Measurements from ENCODE around the gene GPRIN2. TPM values are rescaled to one million over a fixed set of nuclear protein-coding genes. Genes with fewer than 3 reads are reported as not detected.
"Not testable (repeated sequence)": the region's sequence is repeated elsewhere in the genome, so short reads cannot be mapped to it uniquely, and the experiment has no call there.

Gene GPRIN2
- total RNA-seq, 4 donors from 2014 or later, result 0.46 to 0.50 TPM; not detected in 2

DNA sequence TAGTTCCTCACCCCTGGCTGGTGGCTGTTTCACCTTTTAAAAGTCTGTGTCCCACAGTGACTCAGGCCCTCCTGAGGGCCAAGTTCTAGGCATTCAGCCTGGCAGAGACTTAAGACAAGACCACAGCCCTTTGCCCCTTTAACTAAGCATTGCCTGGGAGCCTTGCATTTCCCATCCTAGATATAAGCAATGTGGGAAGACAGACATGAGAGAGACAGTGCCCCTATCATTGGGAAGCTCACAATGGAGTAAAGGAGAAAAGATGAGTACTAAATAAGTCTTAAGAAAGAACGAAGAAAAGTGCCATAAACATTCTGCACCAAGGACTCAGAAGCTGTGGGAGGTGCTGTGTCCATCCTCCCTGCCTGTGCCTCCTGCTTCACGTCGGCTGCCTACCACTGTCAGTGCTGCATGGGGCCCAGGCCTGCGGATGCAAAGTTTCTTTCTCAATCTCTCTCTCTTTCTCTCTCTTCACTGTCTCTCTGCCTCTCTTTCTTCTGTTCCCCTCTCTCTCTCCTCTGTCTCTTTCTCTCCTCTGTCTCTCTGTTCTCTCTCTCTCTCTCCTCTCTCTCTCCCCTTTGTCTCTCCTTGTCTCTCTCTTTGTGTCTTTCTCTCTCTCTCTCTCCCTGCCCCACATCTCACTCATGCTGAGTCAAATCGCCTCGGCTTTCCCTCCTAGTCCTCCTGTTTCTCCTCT lies 21.5 kb downstream of the GPRIN2 start:
- ATAC-seq (ENCODE audit: low FRiP score), result no peak
- TF ChIP-seq, protein P1, sequence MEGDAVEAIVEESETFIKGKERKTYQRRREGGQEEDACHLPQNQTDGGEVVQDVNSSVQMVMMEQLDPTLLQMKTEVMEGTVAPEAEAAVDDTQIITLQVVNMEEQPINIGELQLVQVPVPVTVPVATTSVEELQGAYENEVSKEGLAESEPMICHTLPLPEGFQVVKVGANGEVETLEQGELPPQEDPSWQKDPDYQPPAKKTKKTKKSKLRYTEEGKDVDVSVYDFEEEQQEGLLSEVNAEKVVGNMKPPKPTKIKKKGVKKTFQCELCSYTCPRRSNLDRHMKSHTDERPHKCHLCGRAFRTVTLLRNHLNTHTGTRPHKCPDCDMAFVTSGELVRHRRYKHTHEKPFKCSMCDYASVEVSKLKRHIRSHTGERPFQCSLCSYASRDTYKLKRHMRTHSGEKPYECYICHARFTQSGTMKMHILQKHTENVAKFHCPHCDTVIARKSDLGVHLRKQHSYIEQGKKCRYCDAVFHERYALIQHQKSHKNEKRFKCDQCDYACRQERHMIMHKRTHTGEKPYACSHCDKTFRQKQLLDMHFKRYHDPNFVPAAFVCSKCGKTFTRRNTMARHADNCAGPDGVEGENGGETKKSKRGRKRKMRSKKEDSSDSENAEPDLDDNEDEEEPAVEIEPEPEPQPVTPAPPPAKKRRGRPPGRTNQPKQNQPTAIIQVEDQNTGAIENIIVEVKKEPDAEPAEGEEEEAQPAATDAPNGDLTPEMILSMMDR (IDR thresholded peaks at IDR 0.05), result no peak
- DNase-seq (ENCODE audit: low spot score), result no peak

DNA sequence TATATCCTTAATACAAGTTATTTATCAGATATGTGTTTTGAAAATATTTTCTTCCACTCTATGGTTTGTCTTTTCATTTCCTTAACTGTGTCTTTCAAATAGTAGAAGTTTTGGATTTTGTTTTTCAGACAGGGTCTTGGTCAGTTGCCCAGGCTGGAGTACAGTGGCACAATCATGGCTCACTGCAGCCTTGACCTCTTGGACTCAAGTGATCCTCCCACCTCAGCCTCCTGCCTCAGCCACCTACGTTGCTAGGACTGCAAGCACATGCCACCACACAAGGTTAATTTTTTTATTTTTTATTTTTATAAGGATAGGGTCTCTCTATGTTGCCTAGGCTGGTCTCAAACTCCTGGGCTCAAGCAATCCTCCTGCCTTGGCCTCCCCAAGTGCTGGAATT lies 24.2 kb downstream of the GPRIN2 start:
- DNase-seq (ENCODE audit: low spot score), result not testable (repeated sequence)

DNA sequence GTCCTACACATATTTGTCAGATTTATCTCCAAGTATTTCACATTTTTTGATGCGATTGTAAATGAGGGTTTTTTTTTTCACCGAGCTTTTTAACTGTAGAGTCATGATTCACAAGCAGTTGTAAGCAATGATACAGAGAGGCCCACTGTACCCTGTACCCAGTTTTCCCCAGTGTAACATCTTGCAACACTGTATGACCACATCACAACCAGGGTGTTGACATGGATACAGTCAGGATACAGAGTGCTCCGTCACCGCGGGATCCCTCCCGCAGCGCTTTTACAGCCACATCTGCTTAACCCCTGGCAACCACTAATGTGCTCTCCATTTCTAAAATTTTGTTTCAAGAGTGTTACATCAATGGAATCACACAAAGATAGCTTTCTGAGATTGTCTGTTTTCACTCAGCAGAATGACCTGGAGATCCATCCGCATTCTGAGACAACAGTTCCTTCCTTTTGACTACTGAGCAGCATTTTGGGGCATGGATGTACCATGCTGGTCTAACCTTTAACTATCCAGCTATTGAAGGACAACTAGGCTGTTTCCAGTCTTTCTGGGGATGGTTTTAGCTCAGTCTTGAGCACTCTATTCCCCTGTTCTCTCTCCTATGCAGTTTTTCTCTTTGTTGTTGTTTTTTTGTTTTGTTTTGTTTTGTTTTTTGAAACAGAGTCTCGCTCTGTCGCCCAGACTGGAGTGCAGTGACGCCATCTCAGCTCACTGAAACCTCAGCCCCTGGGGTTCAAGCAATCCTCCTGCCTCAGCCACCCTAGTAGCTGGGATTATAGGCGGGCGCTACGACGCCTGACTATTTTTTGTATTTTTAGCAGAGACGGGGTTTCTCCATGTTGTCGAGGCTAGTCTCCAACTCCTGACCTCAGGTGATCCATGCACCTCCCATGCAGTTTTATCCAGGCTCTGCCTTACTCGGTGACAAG lies 25.9 kb downstream of the GPRIN2 start:
- ATAC-seq (ENCODE audit: low FRiP score) (no peak), DNase-seq (ENCODE audit: low spot score) (no peak)
- TF ChIP-seq, protein P1 (IDR thresholded peaks at IDR 0.05), result no peak

More for the DNA sequence above, 24.2 kb downstream of the GPRIN2 start:
- not testable (repeated sequence) for ATAC-seq (ENCODE audit: low FRiP score)

- not testable (repeated sequence) for DNase-seq (ENCODE audit: low spot score); ATAC-seq (ENCODE audit: low FRiP score)
Measured at GRCh38 chr10:46529742-46530141, 26.7 kb downstream of the GPRIN2 start.

GRCh38 chr10:46528675-46529615 lies 27.5 kb downstream of the GPRIN2 start:
- TF ChIP-seq, protein P1 (IDR thresholded peaks at IDR 0.05), result no peak
- no peak for ATAC-seq (ENCODE audit: low FRiP score)
- peak; percentile 22 for DNase-seq (ENCODE audit: low spot score)

GRCh38 chr10:46528171-46528671 lies 28.2 kb downstream of the GPRIN2 start:
- TF ChIP-seq, protein P1 (IDR thresholded peaks at IDR 0.05), result no peak
- ATAC-seq (ENCODE audit: low FRiP score) (no peak), DNase-seq (ENCODE audit: low spot score) (peak; percentile 21)

GRCh38 chr10:46527241-46527811 lies 29.1 kb downstream of the GPRIN2 start:
- TF ChIP-seq, protein P1 (IDR thresholded peaks at IDR 0.05), result no peak
- DNase-seq (ENCODE audit: low spot score) (peak; percentile 20), ATAC-seq (ENCODE audit: low FRiP score) (no peak)

Data from omental fat pad (tissue), 4 donors.